H9 (cell line): ENCODE data around the gene LINS1. TPM values are rescaled to one million over a fixed set of nuclear protein-coding genes. Genes with fewer than 3 reads are reported as not detected.

ENCODE experiments used
- DNase-seq: peaks from one replicate; pipeline ENCODE4 v3.0.0-alpha.2; 2017
- H2AFZ ChIP-seq: one replicate; pipeline ENCODE4 v1.6.1; 2013; ENCODE audit warnings: mild to moderate bottlenecking, low read length, control low read depth, moderate library complexity
- H2AK5ac ChIP-seq: 2 replicates; pipeline ENCODE4 v1.6.1; 2013; ENCODE audit warnings: low read length, control low read depth, mixed read lengths; ENCODE audit not compliant: insufficient read length
- H2BK120ac ChIP-seq: one replicate; pipeline ENCODE4 v1.6.1; 2013; ENCODE audit warnings: low read depth, mild to moderate bottlenecking, low read length, control low read depth, inconsistent platforms; ENCODE audit not compliant: poor library complexity, severe bottlenecking
- H2BK12ac ChIP-seq: 2 replicates; pipeline ENCODE4 v1.6.1; 2013; ENCODE audit warnings: low read length, control low read depth, mixed read lengths, low read depth; ENCODE audit not compliant: insufficient read length
- H2BK15ac ChIP-seq: 2 replicates; pipeline ENCODE4 v1.6.1; 2013; ENCODE audit warnings: low read depth, low read length, control low read depth
- H2BK20ac ChIP-seq: one replicate; pipeline ENCODE4 v1.6.1; 2013; ENCODE audit warnings: low read depth, mild to moderate bottlenecking, low read length, control low read depth, inconsistent platforms; ENCODE audit not compliant: poor library complexity, severe bottlenecking
- H2BK5ac ChIP-seq: 2 replicates; pipeline ENCODE4 v1.6.1; 2013; ENCODE audit warnings: low read length, control low read depth, mixed read lengths; ENCODE audit not compliant: insufficient read length
- H3K14ac ChIP-seq: 2 replicates; pipeline ENCODE4 v1.6.1; 2013; ENCODE audit warnings: low read length, control low read depth; ENCODE audit not compliant: insufficient read depth
- H3K18ac ChIP-seq: 2 replicates; pipeline ENCODE4 v1.6.1; 2013; ENCODE audit warnings: low read depth, mild to moderate bottlenecking, mixed read lengths, low read length, control low read depth; ENCODE audit not compliant: insufficient read length
- H3K23ac ChIP-seq: 2 replicates; pipeline ENCODE4 v1.6.1; 2013; ENCODE audit warnings: low read length, control low read depth, mixed read lengths, low read depth; ENCODE audit not compliant: insufficient read length
- H3K23me2 ChIP-seq: 2 replicates; pipeline ENCODE4 v1.6.1; 2013; ENCODE audit warnings: low read depth, mild to moderate bottlenecking, mixed read lengths, low read length, control low read depth; ENCODE audit not compliant: insufficient read length, poor library complexity, severe bottlenecking
- H3K27ac ChIP-seq: 2 replicates; pipeline ENCODE4 v1.5.1; 2013; ENCODE audit warnings: low read length, control low read depth, mixed read lengths, low read depth; ENCODE audit not compliant: insufficient read length
- H3K27me3 ChIP-seq: 2 replicates; pipeline ENCODE4 v1.6.1; 2013; ENCODE audit warnings: low read length, control low read depth, inconsistent platforms; ENCODE audit not compliant: insufficient read depth
- H3K4ac ChIP-seq: 2 replicates; pipeline ENCODE4 v1.6.1; 2013; ENCODE audit warnings: low read depth, mild to moderate bottlenecking, control low read depth, inconsistent platforms, low read length, moderate library complexity
- H3K4me1 ChIP-seq: 2 replicates; pipeline ENCODE4 v1.6.1; 2013; ENCODE audit warnings: low read length, control low read depth, inconsistent platforms; ENCODE audit not compliant: insufficient read depth
- H3K4me2 ChIP-seq: 2 replicates; pipeline ENCODE4 v1.6.1; 2013; ENCODE audit warnings: low read length, control low read depth, mixed read lengths; ENCODE audit not compliant: insufficient read length, insufficient read depth
- H3K56ac ChIP-seq: 2 replicates; pipeline ENCODE4 v1.6.1; 2013; ENCODE audit warnings: low read depth, mild to moderate bottlenecking, mixed read lengths, low read length, control low read depth; ENCODE audit not compliant: insufficient read length
- H3K79me1 ChIP-seq: 2 replicates; pipeline ENCODE4 v1.6.1; 2013; ENCODE audit warnings: low read depth, mild to moderate bottlenecking, moderate library complexity, low read length, control low read depth, inconsistent platforms; ENCODE audit not compliant: insufficient read depth, poor library complexity, severe bottlenecking
- H3K79me2 ChIP-seq: 2 replicates; pipeline ENCODE4 v1.6.1; 2013; ENCODE audit warnings: low read length, control low read depth, inconsistent platforms; ENCODE audit not compliant: insufficient read depth
- H3K9ac ChIP-seq: 2 replicates; pipeline ENCODE4 v1.6.1; 2013; ENCODE audit warnings: low read length, control low read depth, mixed read lengths; ENCODE audit not compliant: insufficient read length; ENCODE audit errors: extremely low read depth
- H3K9me3 ChIP-seq: one replicate; pipeline ENCODE4 v1.6.1; 2013; ENCODE audit warnings: low read depth, low read length, inconsistent platforms; ENCODE audit not compliant: control insufficient read depth
- H3T11ph ChIP-seq: one replicate; pipeline ENCODE4 v1.6.1; 2013; ENCODE audit warnings: mild to moderate bottlenecking, low read length, control low read depth, inconsistent platforms
- H4K20me1 ChIP-seq: one replicate; pipeline ENCODE4 v1.6.1; 2013; ENCODE audit not compliant: control insufficient read depth, insufficient read length, insufficient read depth
- H4K5ac ChIP-seq: 2 replicates; pipeline ENCODE4 v1.6.1; 2013; ENCODE audit warnings: low read depth, mild to moderate bottlenecking, mixed read lengths, low read length, control low read depth; ENCODE audit not compliant: insufficient read length
- H4K8ac ChIP-seq: replicated peaks from 2 replicates; pipeline ENCODE4 v1.6.1; 2013; ENCODE audit warnings: low read length, control low read depth, mixed read lengths, low read depth; ENCODE audit not compliant: insufficient read length
- H4K91ac ChIP-seq: 2 replicates; pipeline ENCODE4 v1.6.1; 2013; ENCODE audit warnings: low read depth, mild to moderate bottlenecking, moderate library complexity, mixed read lengths, low read length, control low read depth; ENCODE audit not compliant: insufficient read length
- H3K27ac Mint-ChIP-seq, 3 experiments: 2 replicates in 2 of 3; 3 replicates in 1 of 3; pipeline ENCODE4 v1.8.0; 2020 to 2021; ENCODE audit warnings: mixed read lengths in 3 of 3, mild to moderate bottlenecking in 1 of 3, moderate library complexity in 1 of 3
- H3K27me3 Mint-ChIP-seq: 2 replicates; pipeline ENCODE4 v1.8.0; 2021; ENCODE audit warnings: low read depth, mild to moderate bottlenecking, moderate library complexity, mixed read lengths
- H3K36me3 Mint-ChIP-seq, 3 experiments: 2 replicates in 2 of 3; 3 replicates in 1 of 3; pipeline ENCODE4 v1.8.0; 2020 to 2021; ENCODE audit warnings: low read depth in 3 of 3, mixed read lengths in 3 of 3; ENCODE audit not compliant: insufficient read depth in 1 of 3
- H3K4me1 Mint-ChIP-seq, 2 experiments: 2 replicates each; pipeline ENCODE4 v1.8.0; 2020; ENCODE audit warnings: mixed read lengths in 2 of 2
- H3K4me3 Mint-ChIP-seq, 2 experiments: 2 replicates in 1 of 2; 3 replicates in 1 of 2; pipeline ENCODE4 v1.8.0; 2020 to 2021; ENCODE audit warnings: mild to moderate bottlenecking in 2 of 2, mixed read lengths in 2 of 2, moderate library complexity in 1 of 2
- H3K9me3 Mint-ChIP-seq, 2 experiments: 2 replicates in 1 of 2; 3 replicates in 1 of 2; pipeline ENCODE4 v1.8.0; 2020; ENCODE audit warnings: mild to moderate bottlenecking in 2 of 2, mixed read lengths in 2 of 2, moderate library complexity in 1 of 2
- WGBS: extraction: QIAGEN DNeasy Blood & Tissue Kit; methylation state at CpG from one replicate; pipeline ENCODE4 v1.1.7; 2013; ENCODE audit warnings: missing lambda C conversion rate, low lambda C conversion rate, mixed read lengths; ENCODE audit not compliant: insufficient read length; ENCODE audit errors: extremely low coverage; 5-methylcytosine and 5-hydroxymethylcytosine counted together
- total RNA-seq: library from RNA; stranded (reverse); gene quantifications from 2 replicates; pipeline ENCODE4 v1.2.1, GENCODE V29; 2021
- TF ChIP-seq, protein P1 (sequence below): fragments of 200-600 bp; sonication (generic); conservative IDR thresholded peaks from 3 replicates; pipeline ENCODE4 v1.8.0; 2021; ENCODE audit warnings: antibody characterized with exemption, mild to moderate bottlenecking

Gene LINS1
- total RNA-seq, 1 experiment from 2014 or later, result 8.8 TPM

DNA sequence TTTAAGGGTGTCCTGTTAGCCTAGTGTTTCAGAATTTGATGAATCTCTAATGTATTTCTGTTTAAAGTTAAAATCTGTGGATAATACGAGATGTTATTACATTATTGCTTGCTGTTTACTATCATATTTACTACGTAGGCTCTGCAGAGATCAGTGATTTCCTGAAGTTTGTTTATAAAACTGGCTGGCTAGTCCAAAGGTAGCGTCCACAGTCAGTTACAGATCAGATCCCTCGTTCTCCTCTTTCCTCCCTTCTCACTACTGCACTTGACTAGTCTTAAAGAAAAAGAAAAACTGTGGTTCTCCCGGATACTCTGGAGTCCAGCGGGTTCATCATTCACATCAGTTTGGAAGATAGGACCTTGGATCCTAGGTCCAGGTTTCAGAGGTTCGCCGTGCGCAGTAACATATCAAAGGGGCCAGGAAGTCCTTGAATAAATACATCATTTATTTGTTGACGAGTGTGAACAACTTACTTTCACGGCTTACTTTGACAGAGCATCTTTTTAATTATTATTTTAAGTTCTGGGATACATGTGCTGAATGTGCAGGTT, 36.3 kb upstream of the LINS1 start:
- peaks cover 1% of the 10 kb centered on the region; the same call in 1 of the 2 replicates for H3K79me2 ChIP-seq
- H4K20me1 ChIP-seq, result no peaks in the 10 kb centered on the region

More for the DNA sequence above, 36.3 kb upstream of the LINS1 start:
- H4K5ac ChIP-seq, result no peak overlapping the region
- H3K27ac Mint-ChIP-seq, result peak overlapping the region in 2 of 3 experiments; percentile 5 to 88; a peak in 3 of 7 replicates
- TF ChIP-seq, protein P1, sequence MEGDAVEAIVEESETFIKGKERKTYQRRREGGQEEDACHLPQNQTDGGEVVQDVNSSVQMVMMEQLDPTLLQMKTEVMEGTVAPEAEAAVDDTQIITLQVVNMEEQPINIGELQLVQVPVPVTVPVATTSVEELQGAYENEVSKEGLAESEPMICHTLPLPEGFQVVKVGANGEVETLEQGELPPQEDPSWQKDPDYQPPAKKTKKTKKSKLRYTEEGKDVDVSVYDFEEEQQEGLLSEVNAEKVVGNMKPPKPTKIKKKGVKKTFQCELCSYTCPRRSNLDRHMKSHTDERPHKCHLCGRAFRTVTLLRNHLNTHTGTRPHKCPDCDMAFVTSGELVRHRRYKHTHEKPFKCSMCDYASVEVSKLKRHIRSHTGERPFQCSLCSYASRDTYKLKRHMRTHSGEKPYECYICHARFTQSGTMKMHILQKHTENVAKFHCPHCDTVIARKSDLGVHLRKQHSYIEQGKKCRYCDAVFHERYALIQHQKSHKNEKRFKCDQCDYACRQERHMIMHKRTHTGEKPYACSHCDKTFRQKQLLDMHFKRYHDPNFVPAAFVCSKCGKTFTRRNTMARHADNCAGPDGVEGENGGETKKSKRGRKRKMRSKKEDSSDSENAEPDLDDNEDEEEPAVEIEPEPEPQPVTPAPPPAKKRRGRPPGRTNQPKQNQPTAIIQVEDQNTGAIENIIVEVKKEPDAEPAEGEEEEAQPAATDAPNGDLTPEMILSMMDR, result no peak
- DNase-seq, result no peak
- no peak overlapping the region for H3K18ac ChIP-seq
- no peaks in the 10 kb centered on the region; a peak in 2 of 7 replicates for H3K36me3 Mint-ChIP-seq
- no peaks in the 10 kb centered on the region; the same call in 1 of the 2 replicates for H3K4me1 ChIP-seq
- H3K56ac ChIP-seq, result no peak overlapping the region
- H2AK5ac ChIP-seq, result no peak overlapping the region
- no peak overlapping the region for H2BK12ac ChIP-seq
- no CpG with 5 or more reads among the region's 11 CpGs for WGBS
- H3K9me3 ChIP-seq, result no peaks in the 10 kb centered on the region
- H2AFZ ChIP-seq, result no peak overlapping the region
- no peaks in the 10 kb centered on the region for H3K9me3 Mint-ChIP-seq
- H3K23me2 ChIP-seq, result no peaks in the 10 kb centered on the region
- no peak overlapping the region for H2BK15ac ChIP-seq
- no peak overlapping the region for H2BK20ac ChIP-seq
- no peaks in the 10 kb centered on the region for H3K79me1 ChIP-seq
- no peak overlapping the region for H2BK5ac ChIP-seq
- no peak overlapping the region for H2BK120ac ChIP-seq
- H3K9ac ChIP-seq, result no peak overlapping the region
- no peak overlapping the region for H4K8ac ChIP-seq
- H4K91ac ChIP-seq, result no peak overlapping the region
- no peaks in the 10 kb centered on the region for H3K27me3 ChIP-seq
- no peak overlapping the region for H3K27ac ChIP-seq
- H3K4me1 Mint-ChIP-seq, result peaks cover 39 to 41% of the 10 kb centered on the region in 2 experiments
- H3K14ac ChIP-seq, result no peak overlapping the region
- H3K4me3 Mint-ChIP-seq, result no peak overlapping the region
- no peak overlapping the region for H3K4ac ChIP-seq
- H3T11ph ChIP-seq, result no peak overlapping the region
- H3K23ac ChIP-seq, result no peak overlapping the region
- no peak overlapping the region for H3K4me2 ChIP-seq
- no peaks in the 10 kb centered on the region for H3K27me3 Mint-ChIP-seq
